Measurements from ENCODE around the gene GLOD4. TPM values are rescaled to one million over a fixed set of nuclear protein-coding genes. Genes with fewer than 3 reads are reported as not detected.
A peak's percentile ranks its signal among the peaks of the same experiment; 100 is the strongest.
"Not testable (repeated sequence)": the region's sequence is repeated elsewhere in the genome, so short reads cannot be mapped to it uniquely, and the experiment has no call there.

The GLOD4 gene
- total RNA-seq, 1 experiment from 2014 or later: 69.7 TPM

DNA sequence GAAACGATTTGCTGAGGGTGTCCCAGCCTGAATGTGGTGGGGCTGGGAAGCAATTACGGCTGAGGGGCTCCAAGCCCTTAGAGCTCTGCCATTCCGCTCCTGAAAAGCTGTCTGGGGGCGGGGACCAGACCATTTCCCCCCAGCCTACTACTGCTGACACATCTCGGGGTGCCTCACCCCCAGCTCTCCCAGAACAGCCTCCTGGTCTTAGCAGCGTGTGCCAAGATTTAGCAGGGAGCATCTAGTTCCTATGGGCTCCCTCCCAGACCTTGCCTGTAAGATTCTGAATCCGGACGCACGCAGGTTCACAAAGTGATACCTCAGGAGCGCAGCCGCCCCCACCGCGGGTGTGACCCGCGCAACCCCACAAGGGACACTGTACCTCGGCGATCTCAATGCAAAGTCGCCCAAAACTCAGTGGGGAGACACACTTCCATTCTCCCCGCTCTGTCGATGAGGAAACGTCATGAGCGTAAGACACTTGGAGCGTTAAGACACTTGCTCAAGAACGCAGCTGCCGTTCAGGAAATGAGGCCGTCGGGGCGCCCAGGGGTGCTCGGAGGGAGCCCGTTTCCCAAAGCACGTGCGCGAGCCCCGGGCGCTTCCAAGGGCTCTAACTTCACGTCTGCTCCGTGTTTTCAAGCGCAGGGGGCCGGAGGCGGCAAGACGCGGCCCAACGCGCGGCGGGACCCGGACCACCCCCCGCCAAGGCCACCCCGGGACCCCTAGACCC lies 30.6 kb downstream of the GLOD4 start:
- CTCF ChIA-PET: no interaction called here

DNA sequence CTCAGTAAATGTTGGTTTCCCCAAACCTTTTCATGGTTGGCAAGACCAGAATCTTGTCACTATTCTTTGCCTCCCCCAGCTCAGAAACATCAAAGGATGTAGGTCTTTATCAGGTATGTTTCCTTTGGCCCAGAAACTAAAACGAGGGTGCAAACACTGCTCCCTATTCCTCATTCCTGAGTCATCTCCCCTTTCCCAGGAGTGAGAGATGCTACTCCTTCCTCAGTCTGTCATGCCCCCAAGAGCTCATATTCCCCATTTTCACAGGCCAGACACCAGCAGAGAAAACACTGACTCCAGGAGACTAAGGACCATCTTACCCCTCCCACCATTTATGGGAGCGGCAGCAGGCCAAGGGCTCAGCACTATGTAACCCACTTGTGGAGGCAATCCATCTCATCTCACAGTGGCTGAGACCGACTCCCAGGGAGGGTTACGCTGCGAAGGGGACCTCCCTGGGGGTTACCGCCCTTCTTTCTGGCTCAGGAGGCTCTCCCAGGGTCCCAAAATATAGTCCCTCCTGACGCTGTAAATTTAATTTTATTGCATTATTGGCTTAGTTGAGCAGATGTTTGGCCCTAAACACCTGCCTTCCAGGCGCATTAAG lies 31.5 kb downstream of the GLOD4 start:
- Mint-ChIP-seq H3K9me3 (ENCODE audit: unreplicated experiment) (no peaks in the 10 kb centered on the region), H3K27ac (ENCODE audit: unreplicated experiment) (peak overlapping the region; percentile 89), H3K27me3 (ENCODE audit: insufficient read depth, unreplicated experiment) (no peaks in the 10 kb centered on the region), H3K4me3 (ENCODE audit: unreplicated experiment) (peak overlapping the region; percentile 90), H3K4me1 (ENCODE audit: low read depth, unreplicated experiment) (peaks cover 8% of the 10 kb centered on the region), H3K36me3 (ENCODE audit: insufficient read depth, unreplicated experiment) (peaks cover 18% of the 10 kb centered on the region)
- DNase-seq: no peak
- Histone ChIP-seq H3K27me3 (replicated peaks; ENCODE audit: control insufficient read depth, insufficient read depth, low read length) (no peaks in the 10 kb centered on the region), H3K36me3 (ENCODE audit: control insufficient read depth, insufficient read depth, low read length) (no peaks in the 10 kb centered on the region; the same call in 1 of the 2 replicates), H3K4me3 (ENCODE audit: low read depth, low read length) (peak overlapping the region; percentile 75), H3K4me1 (no peaks in the 10 kb centered on the region), H3K9me3 (no peaks in the 10 kb centered on the region)
- intact Hi-C loops (cut with micrococcal nuclease; ENCODE audit: unreplicated experiment): no loop called here
- BruUV-seq (replicated peaks): no TSS peak
- POLR2A ChIA-PET: no interaction called here
- CTCF ChIA-PET: no interaction called here
- TF ChIP-seq, protein P1, sequence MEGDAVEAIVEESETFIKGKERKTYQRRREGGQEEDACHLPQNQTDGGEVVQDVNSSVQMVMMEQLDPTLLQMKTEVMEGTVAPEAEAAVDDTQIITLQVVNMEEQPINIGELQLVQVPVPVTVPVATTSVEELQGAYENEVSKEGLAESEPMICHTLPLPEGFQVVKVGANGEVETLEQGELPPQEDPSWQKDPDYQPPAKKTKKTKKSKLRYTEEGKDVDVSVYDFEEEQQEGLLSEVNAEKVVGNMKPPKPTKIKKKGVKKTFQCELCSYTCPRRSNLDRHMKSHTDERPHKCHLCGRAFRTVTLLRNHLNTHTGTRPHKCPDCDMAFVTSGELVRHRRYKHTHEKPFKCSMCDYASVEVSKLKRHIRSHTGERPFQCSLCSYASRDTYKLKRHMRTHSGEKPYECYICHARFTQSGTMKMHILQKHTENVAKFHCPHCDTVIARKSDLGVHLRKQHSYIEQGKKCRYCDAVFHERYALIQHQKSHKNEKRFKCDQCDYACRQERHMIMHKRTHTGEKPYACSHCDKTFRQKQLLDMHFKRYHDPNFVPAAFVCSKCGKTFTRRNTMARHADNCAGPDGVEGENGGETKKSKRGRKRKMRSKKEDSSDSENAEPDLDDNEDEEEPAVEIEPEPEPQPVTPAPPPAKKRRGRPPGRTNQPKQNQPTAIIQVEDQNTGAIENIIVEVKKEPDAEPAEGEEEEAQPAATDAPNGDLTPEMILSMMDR (IDR thresholded peaks at IDR 0.05; ENCODE audit: insufficient read depth in 1 of 2, low read depth in 1 of 2, low read length in 1 of 2, severe bottlenecking in 1 of 2, unreplicated experiment in 1 of 2): no peak

More for the DNA sequence above, 30.6 kb downstream of the GLOD4 start:
- POLR2A ChIA-PET: no interaction called here
- H3K9me3 ChIP-seq: no peaks in the 10 kb centered on the region
- TF ChIP-seq, protein P1 (IDR thresholded peaks at IDR 0.05; ENCODE audit: insufficient read depth in 1 of 2, low read depth in 1 of 2, low read length in 1 of 2, severe bottlenecking in 1 of 2, unreplicated experiment in 1 of 2): no peak
- Mint-ChIP-seq H3K27me3 (ENCODE audit: insufficient read depth, unreplicated experiment) (no peaks in the 10 kb centered on the region), H3K36me3 (ENCODE audit: insufficient read depth, unreplicated experiment) (peaks cover 24% of the 10 kb centered on the region), H3K27ac (ENCODE audit: unreplicated experiment) (peak overlapping the region; percentile 89), H3K4me3 (ENCODE audit: unreplicated experiment) (peak overlapping the region; percentile 90), H3K9me3 (ENCODE audit: unreplicated experiment) (no peaks in the 10 kb centered on the region), H3K4me1 (ENCODE audit: low read depth, unreplicated experiment) (peaks cover 15% of the 10 kb centered on the region)
- no peaks in the 10 kb centered on the region for H3K4me1 ChIP-seq
- DNase-seq: peak in 1 of 2 experiments; percentile 28
- peak overlapping the region; percentile 75 for H3K4me3 ChIP-seq (ENCODE audit: low read depth, low read length)
- no peaks in the 10 kb centered on the region; the same call in 1 of the 2 replicates for H3K36me3 ChIP-seq (ENCODE audit: control insufficient read depth, insufficient read depth, low read length)
- intact Hi-C loops (cut with micrococcal nuclease; ENCODE audit: unreplicated experiment): no loop called here
- BruUV-seq (replicated peaks): TSS peak; percentile 40
- H3K27me3 ChIP-seq (replicated peaks; ENCODE audit: control insufficient read depth, insufficient read depth, low read length): no peaks in the 10 kb centered on the region

DNA sequence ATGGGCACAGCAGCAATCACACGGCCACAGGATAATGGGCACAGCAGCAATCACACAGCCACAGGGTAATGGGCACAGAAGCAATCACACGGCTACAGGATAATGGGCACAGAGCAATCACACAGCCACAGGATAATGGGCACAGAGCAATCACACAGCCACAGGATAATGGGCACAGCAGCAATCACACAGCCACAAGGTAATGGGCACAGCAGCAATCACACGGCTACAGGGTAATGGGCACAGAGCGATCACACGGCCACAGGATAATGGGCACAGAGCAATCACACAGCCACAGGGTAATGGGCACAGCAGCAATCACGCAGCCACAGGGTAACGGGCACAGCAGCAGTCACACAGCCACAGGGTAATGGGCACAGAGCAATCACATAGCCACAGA lies 32.7 kb downstream of the GLOD4 start:
- H3K36me3 Mint-ChIP-seq (ENCODE audit: insufficient read depth, unreplicated experiment): peaks cover 17% of the 10 kb centered on the region
- H3K9me3 Mint-ChIP-seq (ENCODE audit: unreplicated experiment); H3K4me1 ChIP-seq; H3K27me3 Mint-ChIP-seq (ENCODE audit: insufficient read depth, unreplicated experiment); H3K4me3 ChIP-seq (ENCODE audit: low read depth, low read length); CTCF ChIA-PET; H3K4me3 Mint-ChIP-seq (ENCODE audit: unreplicated experiment); intact Hi-C loops (cut with micrococcal nuclease; ENCODE audit: unreplicated experiment); H3K9me3 ChIP-seq; H3K4me1 Mint-ChIP-seq (ENCODE audit: low read depth, unreplicated experiment); DNase-seq; POLR2A ChIA-PET; H3K27me3 ChIP-seq (replicated peaks; ENCODE audit: control insufficient read depth, insufficient read depth, low read length); H3K27ac Mint-ChIP-seq (ENCODE audit: unreplicated experiment); BruUV-seq (replicated peaks); H3K36me3 ChIP-seq (ENCODE audit: control insufficient read depth, insufficient read depth, low read length): not testable (repeated sequence)

- CTCF ChIA-PET: not testable (repeated sequence)
Observed at GRCh38 chr17:748604-749003, 33.5 kb downstream of the GLOD4 start.

More at GRCh38 chr17:748604-749003, 33.5 kb downstream of the GLOD4 start:
- H3K4me1 ChIP-seq; H3K9me3 Mint-ChIP-seq (ENCODE audit: unreplicated experiment); H3K27ac Mint-ChIP-seq (ENCODE audit: unreplicated experiment); H3K4me1 Mint-ChIP-seq (ENCODE audit: low read depth, unreplicated experiment); DNase-seq; H3K4me3 Mint-ChIP-seq (ENCODE audit: unreplicated experiment); H3K27me3 Mint-ChIP-seq (ENCODE audit: insufficient read depth, unreplicated experiment); H3K4me3 ChIP-seq (ENCODE audit: low read depth, low read length); BruUV-seq (replicated peaks); POLR2A ChIA-PET; intact Hi-C loops (cut with micrococcal nuclease; ENCODE audit: unreplicated experiment); H3K9me3 ChIP-seq; H3K36me3 ChIP-seq (ENCODE audit: control insufficient read depth, insufficient read depth, low read length); H3K27me3 ChIP-seq (replicated peaks; ENCODE audit: control insufficient read depth, insufficient read depth, low read length): not testable (repeated sequence)
- H3K36me3 Mint-ChIP-seq (ENCODE audit: insufficient read depth, unreplicated experiment): peaks cover 22% of the 10 kb centered on the region

All from Caco-2 (cell line).